NCI-H2196 (cell line): ENCODE data around the gene ZNF587B.
"Not testable (repeated sequence)": the region's sequence is repeated elsewhere in the genome, so short reads cannot be mapped to it uniquely, and the experiment has no call there.

Experiments
- DNase-seq: peaks from one replicate; lab custom pipeline; 2025; ENCODE audit not compliant: unreplicated experiment; lab: John Stamatoyannopoulos, UW

The ZNF587B gene

DNA sequence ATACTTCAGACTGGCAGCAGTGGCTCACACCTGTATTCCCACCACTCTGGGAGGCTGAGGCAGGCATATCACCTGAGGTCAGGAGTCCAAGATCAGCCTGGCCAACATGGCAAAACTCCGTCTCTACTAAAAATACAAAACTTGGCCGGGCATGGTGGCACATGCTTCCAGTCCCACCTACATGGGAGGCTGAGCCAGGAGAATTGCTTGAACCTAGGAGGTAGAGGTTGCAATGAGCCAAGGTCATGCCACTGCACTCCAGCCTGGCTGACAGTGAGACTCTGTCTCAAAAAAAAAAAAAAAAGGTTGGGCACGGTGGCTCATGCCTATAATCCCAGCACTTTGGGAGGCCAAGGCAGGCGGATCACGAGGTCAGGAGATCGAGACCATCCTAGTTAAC is 39.6 kb downstream of the ZNF587B start:
- DNase-seq: not testable (repeated sequence)

DNA sequence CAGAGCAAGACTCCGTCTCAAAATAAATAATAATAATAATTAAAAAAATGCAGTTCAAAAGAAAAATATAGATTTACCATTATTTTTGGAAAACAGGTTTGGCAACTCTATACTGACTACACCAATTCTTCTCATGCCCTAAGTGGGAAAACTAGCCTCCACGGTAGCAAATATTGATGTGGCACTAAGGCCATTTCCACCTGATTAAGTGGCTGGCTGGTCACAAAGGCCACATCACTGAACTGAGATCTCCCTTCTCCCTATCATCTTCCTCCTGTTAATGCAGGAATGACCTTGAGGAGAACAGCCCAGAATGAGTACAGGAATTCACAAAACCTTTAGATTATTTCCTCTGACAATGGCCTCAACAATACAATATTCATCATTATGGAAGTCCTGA is 40.1 kb downstream of the ZNF587B start:
- no peak for DNase-seq

GRCh38 chr19:57872450-57872849 is 42.4 kb downstream of the ZNF587B start:
- no peak for DNase-seq

DNA sequence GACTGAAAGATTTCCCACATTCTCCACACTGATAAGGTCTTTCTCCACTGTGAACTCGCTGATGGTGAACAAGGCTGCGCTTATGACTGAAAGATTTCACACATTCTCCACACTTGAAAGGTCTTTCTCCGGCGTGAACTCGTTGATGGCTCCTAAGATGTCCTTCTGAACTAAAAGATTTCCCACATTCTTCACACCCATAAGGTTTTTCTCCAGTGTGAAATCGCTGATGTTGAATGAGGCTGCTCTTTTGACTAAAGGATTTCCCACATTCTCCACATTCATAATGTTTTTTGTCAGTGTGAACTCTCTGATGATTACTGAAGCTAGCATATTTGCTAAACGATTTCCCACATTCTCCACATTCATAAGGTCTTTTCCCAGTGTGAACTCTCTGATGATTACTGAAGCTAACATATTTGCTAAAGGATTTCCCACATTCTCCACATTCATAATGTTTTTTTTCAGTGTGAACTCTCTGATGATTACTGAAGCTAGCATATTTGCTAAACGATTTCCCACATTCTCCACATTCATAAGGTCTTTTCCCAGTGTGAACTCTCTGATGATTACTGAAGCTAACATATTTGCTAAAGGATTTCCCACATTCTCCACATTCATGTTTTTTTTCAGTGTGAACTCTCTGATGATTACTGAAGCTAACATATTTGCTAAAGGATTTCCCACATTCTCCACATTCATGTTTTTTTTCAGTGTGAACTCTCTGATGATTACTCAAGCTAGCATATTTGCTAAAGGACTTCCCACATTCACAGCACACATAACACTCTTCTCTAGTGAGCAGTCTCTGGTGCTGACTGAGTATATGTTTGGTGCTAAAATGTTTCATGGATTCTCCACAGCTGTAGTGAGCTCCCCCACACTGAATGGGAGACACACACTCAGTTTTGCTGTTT is 44.0 kb downstream of the ZNF587B start:
- not testable (repeated sequence) for DNase-seq

GRCh38 chr19:57886046-57886445 is 55.9 kb downstream of the ZNF587B start:
- DNase-seq: no peak

GRCh38 chr19:57887195-57887941 is 57.3 kb downstream of the ZNF587B start:
- no peak for DNase-seq

- DNase-seq: no peak
These were observed 58.0 kb downstream of the ZNF587B start for GRCh38 chr19:57888107-57888559.

DNA sequence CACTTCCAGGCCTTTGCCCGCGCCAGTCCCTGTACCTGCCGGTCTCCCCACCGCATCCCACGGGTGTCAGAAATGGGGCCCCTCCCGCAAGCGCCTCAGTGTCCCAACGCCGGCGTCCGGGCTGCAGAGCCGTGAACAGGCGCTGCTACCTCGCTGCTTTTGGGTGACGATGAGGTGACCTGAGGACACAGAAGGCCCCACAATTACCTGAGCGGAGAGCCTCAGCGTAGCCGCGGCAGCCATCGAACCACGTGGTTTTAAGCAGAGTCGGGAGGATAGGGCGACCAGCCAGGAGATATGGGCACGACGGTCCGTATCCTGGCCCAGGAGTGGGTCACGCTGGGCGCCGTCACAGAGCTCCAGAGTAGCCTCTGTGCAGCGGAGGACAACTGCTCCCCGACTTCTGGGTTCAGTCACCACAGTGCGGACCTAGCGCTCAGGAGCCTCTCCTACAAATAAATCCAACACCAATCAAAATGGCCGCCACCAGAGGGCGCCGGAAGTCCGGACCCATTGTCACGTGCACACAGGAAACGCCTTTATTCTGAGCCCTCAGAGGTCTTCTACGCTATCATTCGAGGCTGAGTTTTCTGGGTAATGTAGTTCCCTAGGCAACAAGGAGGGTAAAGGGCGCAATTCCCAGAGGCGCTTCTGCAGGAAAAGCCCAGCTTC is 58.6 kb downstream of the ZNF587B start, which contains the start of gene ZNF814:
TSS of gene ZNF814 (minus strand) at position 478 of the 672 bp plus-strand sequence. CDS start at position 243, 235 bp downstream.
- DNase-seq: no peak

- DNase-seq: not testable (repeated sequence)
These were observed 60.6 kb downstream of the ZNF587B start for GRCh38 chr19:57890706-57891105.
